GM12865 (cell line): ENCODE measurements around the gene TIMM44.

Experiments used
- DNase-seq: peaks from one replicate; pipeline ENCODE4 v3.0.0; 2010; ENCODE audit warnings: low read depth
- H3K4me3 ChIP-seq: 2 replicates; pipeline ENCODE4 v1.5.1; 2011; ENCODE audit warnings: mild to moderate bottlenecking, low read depth, low read length, control low read depth
- CTCF ChIP-seq: IDR thresholded peaks from 2 replicates; pipeline ENCODE4 v1.5.1; 2011; ENCODE audit warnings: low read length, control low read depth, low read depth, inconsistent platforms; ENCODE audit not compliant: insufficient read depth; ENCODE audit errors: missing control alignments

Gene TIMM44

GRCh38 chr19:7916955-7917266, 26.6 kb downstream of the TIMM44 start:
- peak overlapping the region; percentile 9; the same call in 1 of the 2 replicates for H3K4me3 ChIP-seq
- DNase-seq, result no peak
- no peak for TF ChIP-seq CTCF

DNA sequence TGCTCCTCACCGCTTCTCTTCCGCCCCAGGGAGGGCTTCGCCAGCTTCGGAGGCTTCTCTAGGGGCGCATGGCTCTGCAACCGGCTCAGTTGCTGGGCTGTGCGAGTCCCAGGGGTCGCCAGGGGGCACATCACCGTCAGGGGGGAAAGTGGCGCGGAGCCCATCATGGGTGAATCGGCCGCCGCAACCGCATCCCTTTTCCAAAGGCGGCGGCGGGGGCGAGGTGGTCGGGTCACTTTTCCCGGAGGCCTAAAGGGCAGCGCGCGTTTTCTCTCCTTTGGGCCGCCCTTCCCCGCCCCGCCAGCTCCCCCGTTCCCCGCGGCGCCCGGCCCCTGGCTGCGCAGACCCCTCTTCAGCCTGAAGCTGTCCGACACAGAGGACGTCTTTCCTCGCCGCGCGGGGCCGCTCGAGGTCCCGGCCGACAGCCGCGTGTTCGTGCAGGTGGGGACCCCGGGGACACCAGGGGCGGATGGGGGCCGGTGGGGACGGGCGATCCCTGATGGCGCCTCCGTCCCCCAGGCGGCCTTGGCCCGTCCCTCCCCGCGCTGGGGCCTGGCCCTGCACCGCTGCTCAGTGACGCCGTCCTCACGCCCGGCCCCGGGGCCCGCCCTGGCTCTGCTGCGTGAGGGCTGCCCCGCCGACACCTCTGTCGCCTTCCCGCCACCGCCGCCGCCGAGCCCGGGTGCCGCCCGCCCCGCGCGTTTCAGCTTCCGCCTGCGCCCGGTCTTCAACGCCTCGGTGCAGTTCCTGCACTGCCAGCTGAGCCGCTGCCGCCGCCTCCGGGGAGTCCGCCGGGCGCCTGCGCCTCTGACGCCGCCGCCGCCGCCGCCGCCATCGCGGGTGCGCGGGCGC, 27.1 kb downstream of the TIMM44 start:
- peak overlapping the region; percentile 39 for H3K4me3 ChIP-seq
- TF ChIP-seq CTCF, result no peak
- DNase-seq, result peak; percentile 48

- no peak overlapping the region; the same call in 1 of the 2 replicates for H3K4me3 ChIP-seq
- no peak for TF ChIP-seq CTCF
- no peak for DNase-seq
Observed at GRCh38 chr19:7915250-7916102, 28.0 kb downstream of the TIMM44 start.

DNA sequence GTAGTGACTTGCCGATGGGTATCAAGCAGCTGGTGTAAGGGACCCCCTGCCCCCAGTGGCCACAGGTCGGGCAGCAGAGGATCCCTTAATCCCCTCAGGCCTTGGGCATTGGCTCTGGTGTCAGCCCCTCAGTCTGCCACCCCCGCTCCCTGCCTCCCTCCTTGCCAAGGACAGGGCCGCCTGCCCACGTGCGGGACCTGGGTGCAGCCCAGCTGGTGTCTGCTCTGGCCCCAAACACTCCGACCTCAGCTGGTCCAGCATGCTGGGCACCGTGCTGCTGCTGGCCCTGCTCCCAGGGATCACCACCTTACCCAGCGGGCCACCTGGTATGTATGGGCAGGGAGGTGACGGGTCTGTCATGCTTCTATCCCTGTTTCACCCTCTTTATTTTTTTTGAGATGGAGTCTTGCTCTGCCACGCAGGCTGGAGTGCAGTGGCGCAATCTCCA, 28.8 kb downstream of the TIMM44 start, which contains the start of gene TGFBR3L:
TGFBR3L (plus strand) TSS at position 233 of the 448 bp plus-strand sequence.
- H3K4me3 ChIP-seq, result no peak within 1 kb of the TSS
- TF ChIP-seq CTCF, result no peak
- DNase-seq, result no peak

DNA sequence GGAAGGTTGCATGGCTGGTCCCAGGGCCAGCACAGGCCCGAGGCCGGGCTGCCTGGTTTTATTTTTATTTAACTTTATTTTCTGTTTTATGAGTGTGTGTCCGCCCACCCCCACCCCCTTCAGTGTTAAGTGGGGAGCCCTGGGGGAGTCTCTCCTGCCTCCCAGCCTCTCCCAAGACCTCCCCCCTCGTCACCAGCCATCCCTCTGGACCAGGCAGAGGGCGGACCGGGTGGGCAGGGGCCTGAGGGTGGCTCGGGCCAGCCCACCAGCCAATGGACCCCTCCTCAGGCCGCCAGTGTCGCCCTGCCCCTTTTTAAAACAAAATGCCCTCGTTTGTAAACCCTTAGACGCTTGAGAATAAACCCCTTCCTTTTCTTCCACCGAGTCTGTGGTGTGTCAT, 29.4 kb downstream of the TIMM44 start:
- no peak for DNase-seq
- TF ChIP-seq CTCF, result no peak
- H3K4me3 ChIP-seq, result no peak overlapping the region

DNA sequence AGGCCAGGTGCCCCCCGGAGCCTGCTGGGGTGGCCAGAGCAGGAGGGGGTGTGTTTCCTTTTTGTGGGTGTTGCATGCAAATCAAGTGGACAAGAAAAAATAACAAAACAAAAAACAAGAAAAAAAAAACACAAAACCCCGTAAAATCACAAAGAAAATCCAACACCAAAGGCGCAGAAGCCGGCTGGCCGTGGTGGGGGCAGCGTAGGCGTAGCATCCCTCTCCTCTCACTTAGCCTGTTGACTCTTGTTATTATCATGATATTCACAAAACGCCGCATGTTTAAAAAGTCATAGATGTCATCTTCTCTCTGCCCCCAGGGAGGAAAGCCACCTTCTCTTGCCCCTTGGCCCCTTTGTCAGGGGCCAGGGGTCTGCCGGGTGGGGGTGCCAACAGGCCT, 29.8 kb downstream of the TIMM44 start:
- no peak for DNase-seq
- no peak overlapping the region for H3K4me3 ChIP-seq
- no peak for TF ChIP-seq CTCF
